Erythroblast (primary cell): ENCODE data around the gene TSPY9.
"Not testable (repeated sequence)": the region's sequence is repeated elsewhere in the genome, so short reads cannot be mapped to it uniquely, and the experiment has no call there.

Source experiments
- DNase-seq, 2 experiments: peaks; one replicate each; lab custom pipeline; 2025; lab: John Stamatoyannopoulos, UW

Gene TSPY9

GRCh38 chrY:9486967-9487366 lies at the start of gene TSPY9:
Gene TSPY9 (plus strand): TSS chrY:9487267. CDS start chrY:9487313, 46 bp downstream.
- DNase-seq = not testable (repeated sequence)

- DNase-seq = not testable (repeated sequence)
These were observed 20.4 kb upstream of the TSPY9 start, which contains the start of gene TSPY1 for GRCh38 chrY:9466655-9467054. Gene TSPY1 (plus strand): TSS chrY:9466955. CDS start chrY:9467001, 46 bp downstream.

- DNase-seq = not testable (repeated sequence)
These were observed 17.3 kb downstream of the TSPY9 start for GRCh38 chrY:9504396-9504795.

GRCh38 chrY:9516287-9516686 lies 29.2 kb downstream of the TSPY9 start:
- not testable (repeated sequence) for DNase-seq

GRCh38 chrY:9527580-9527979 lies 40.5 kb downstream of the TSPY9 start, which contains the start of gene TSPY10:
Gene TSPY10 (plus strand): TSS chrY:9527880. CDS start chrY:9527926, 46 bp downstream.
- not testable (repeated sequence) for DNase-seq
